OCI-LY1 (cell line): Measurements from ENCODE around the gene CCBE1.

Experiments
- EZH2 ChIP-seq: fragments of 200-600 bp; sonication (generic), shearing (Covaris generic); IDR thresholded peaks from 2 replicates; pipeline ENCODE4 v1.8.0; 2017; ENCODE audit warnings: borderline replicate concordance, mixed run types, mild to moderate bottlenecking, antibody characterized with exemption, low read length, moderate library complexity, mixed read lengths
- TF ChIP-seq, protein P1 (sequence below): fragments of 200-600 bp; sonication (generic), shearing (Covaris generic); IDR thresholded peaks from 2 replicates; pipeline ENCODE4 v1.5.1; 2017; ENCODE audit warnings: mild to moderate bottlenecking, antibody characterized with exemption, low read length, moderate library complexity, mixed read lengths

DNA sequence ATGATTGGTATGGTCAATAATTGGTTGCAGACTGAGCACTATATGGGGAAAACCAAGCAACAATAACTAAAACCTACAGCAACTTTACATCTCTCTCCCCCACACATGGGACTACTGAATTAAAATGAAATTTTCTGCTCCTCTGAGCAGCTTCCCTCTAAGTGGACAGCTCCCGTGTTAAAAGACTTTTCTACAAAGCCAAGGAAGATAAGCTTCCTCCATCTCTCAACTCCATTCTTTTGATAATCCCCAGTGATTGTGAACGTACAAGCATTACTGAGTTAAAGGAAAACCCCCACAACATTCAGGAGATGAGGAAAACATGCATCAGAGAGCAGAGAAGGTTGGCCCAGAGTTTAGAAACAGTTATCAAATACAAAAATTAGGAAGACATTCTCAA is 21.9 kb downstream of the CCBE1 start:
- TF ChIP-seq, protein P1, sequence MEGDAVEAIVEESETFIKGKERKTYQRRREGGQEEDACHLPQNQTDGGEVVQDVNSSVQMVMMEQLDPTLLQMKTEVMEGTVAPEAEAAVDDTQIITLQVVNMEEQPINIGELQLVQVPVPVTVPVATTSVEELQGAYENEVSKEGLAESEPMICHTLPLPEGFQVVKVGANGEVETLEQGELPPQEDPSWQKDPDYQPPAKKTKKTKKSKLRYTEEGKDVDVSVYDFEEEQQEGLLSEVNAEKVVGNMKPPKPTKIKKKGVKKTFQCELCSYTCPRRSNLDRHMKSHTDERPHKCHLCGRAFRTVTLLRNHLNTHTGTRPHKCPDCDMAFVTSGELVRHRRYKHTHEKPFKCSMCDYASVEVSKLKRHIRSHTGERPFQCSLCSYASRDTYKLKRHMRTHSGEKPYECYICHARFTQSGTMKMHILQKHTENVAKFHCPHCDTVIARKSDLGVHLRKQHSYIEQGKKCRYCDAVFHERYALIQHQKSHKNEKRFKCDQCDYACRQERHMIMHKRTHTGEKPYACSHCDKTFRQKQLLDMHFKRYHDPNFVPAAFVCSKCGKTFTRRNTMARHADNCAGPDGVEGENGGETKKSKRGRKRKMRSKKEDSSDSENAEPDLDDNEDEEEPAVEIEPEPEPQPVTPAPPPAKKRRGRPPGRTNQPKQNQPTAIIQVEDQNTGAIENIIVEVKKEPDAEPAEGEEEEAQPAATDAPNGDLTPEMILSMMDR: no peak
- TF ChIP-seq EZH2: no peak
